NK-92 (cell line): ENCODE data around the gene CCDC93.
"Not testable (repeated sequence)": the region's sequence is repeated elsewhere in the genome, so short reads cannot be mapped to it uniquely, and the experiment has no call there.

Experiments
- DNase-seq: peaks from one replicate; lab custom pipeline; 2025; ENCODE audit not compliant: unreplicated experiment; lab: John Stamatoyannopoulos, UW

CCDC93 gene

DNA sequence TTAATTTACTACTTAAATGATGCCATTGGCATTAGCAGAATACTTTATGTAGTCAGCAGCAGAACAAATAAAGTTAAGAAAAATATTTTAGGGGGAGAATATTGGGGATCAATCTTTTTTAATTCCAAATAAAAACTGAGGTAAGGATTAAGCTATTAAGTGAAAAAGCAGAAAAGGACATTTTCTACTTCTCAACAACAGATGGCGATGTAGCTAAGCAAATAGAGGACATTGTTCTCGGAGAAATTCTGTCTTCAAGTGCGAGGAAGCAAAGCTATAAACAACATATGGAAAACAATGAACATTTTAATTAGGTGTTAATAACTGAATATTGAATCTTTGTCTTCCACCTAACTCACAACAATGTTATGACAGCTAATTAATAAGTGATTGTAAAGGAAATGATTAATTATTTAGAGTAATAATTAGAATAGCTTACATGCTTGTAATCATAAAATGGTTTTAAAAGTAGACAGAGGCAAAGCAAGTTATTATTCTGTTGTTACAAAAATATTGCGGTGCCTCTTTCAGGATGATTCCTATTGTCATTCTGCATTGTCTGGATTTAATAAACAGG is 32.9 kb upstream of the CCDC93 start:
- DNase-seq = no peak

DNA sequence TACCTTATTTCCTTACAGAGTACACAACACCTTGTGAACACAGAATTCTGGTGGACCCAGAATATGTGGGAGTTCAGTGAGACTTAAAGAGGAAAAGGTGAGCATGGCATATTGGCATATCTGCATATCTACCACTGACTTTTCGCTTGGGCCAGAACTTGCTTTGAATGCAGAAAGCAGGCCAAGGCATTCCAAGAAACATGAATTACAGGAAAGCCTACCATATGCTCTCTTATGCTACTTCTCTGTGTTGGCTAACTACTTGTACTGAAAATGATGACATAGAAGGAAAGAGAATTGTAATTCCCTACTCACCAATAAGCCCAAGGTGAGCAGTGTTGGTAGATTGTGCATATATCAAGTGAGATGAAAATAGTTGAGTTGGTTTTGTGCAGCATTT is 31.4 kb upstream of the CCDC93 start:
- no peak for DNase-seq

DNA sequence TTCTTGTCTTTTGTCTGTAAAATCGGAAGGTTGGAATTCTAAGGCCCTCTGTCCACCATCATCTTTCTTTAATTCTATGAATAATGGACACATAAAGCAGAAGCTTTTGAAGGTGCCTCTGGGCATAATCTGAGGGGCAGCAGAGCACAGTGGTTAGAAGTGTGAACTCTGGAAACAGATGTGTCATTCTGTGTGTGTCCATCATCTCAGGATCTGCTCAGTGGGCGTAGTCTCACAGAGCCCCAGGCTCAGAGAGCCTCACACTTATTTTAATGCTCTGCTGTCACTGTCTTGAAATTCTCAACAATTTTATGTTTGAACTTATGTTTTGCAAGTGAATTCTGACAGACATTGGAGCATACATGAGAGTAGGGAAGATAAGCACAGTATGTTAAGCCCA is 31.0 kb upstream of the CCDC93 start:
- DNase-seq = no peak

DNA sequence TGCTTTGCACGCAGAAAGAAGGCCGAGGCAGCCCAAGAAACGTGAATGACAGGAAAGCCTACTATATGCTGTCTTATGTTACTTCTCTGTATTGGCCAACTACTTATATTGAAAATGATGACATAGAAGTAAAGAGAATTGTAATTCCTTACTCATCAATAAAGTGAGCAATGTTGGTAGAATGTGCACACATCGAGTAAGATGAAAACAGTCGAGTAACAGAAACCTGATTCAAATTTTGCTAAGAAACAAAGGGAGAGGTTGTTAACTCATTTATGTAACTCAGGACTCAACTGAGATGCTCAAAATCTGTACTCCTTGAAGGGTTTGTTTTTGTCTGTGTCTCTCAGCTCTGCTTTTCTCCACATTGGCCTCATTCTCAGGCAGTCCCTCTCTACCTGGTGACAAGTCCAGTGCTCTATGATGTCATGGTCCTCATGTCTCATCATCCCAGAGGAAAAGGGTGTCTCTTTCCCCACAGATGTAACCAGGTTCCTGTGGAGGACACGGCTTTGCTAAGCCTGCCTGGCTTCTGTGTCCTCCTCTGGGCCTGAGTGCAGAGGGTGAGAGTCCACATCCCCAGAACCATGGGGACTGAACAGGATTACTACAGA is 30.3 kb upstream of the CCDC93 start:
- no peak for DNase-seq

GRCh38 chr2:118040891-118041290 is 27.0 kb upstream of the CCDC93 start:
- DNase-seq = no peak

GRCh38 chr2:118032169-118033013 is 18.5 kb upstream of the CCDC93 start:
- DNase-seq = no peak

GRCh38 chr2:118031566-118031965 is 17.7 kb upstream of the CCDC93 start:
- DNase-seq = no peak

GRCh38 chr2:118029025-118029424 is 15.2 kb upstream of the CCDC93 start:
- DNase-seq = no peak

DNA sequence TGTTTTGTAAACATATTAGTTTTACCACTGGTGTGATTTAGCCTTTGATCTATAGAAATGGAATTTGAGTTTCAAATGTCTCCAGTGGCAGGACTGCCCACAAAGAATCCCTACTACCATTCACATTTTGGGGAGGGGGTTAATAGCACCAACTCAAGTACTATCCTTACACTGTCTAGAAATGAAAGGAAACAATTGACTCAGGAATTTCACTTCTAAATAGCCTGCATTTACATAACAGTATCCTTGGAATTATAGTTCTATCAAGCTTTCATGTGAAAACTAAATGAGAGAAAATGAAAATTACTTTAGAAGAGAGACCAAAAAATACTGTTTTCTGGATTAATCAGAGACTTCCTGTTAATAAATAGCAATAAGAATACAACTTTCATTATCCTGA is 7.5 kb upstream of the CCDC93 start:
- DNase-seq = no peak

DNA sequence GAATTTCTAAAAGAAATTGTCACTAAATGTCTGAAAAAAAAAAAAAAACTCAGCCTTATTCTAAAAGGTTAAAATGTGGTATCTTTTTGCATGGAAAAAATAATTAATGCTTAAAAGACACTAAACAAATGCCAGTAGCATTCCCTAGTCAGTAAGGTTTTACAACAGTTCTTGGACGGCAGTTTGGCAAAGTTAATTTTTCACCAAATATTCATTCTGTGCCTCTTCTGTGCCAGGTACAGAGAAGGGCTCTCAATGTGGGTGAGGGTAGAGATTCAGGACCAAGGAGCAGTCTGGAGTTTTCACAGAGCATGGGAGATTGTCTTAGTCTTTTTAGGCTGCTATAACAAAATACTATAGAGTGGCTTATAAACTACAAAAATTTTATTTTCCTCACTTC is 6.0 kb upstream of the CCDC93 start:
- no peak for DNase-seq

GRCh38 chr2:118016911-118017310 is 3.0 kb upstream of the CCDC93 start:
- DNase-seq = no peak

DNA sequence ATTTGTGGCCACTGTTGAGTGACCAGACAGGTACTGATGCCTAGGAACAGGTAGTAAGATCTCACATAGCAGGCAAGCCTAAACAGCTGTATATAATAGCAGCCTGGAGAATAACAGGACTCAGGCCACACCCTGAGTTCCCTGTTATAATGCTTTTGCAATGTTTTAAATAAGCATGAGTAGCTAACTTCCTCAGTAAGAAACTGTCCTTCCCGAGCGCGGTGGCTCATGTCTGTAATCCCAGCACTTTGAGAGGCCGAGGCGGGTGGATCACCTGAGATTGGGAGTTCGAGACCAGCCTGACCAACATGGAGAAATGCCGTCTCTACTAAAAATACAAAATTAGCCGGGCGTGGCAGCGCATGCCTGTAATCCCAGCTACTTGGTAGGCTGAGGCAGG is 1.9 kb upstream of the CCDC93 start:
- not testable (repeated sequence) for DNase-seq

DNA sequence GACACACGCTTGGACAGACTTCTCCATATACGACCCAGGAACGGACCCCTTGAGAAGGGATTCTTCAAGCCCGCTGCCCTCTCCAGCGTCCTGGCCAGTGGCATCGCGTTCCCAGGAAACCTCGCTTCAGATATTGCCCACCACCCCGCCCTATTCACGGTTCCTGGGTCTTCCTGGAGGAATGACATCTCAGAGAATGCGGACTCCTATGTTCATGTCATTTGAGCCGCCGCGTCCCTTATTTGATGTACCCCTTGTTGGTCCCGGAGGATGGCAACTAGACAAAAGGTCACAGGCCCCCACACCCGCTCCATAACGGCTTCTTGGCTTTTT is 588 bp upstream of the CCDC93 start:
- no peak for DNase-seq

DNA sequence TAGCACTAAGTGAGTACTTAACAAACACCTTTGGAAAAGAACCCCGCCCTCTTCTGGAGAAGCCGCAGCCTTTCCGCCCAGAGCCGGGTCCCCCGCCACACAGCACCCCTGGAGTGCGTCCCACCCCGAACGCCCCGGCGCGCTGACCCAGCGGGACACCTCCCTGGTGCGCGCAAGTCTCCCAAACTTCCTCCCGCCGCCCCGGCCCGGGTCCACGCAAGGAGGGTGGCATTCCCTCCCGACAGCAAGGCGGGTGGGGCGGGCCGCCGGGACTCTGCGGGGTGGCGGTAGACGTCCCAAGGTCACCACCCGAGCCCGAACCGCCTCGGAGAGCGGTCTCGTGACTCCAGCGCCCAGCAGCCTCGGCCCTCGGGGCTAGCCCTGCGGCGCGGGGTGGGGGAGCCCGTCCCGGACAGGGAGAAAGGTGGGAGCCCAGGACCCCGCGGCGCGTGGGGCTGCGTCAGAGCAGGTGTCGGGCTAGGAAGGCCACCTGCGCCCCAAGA is 598 bp downstream of the CCDC93 start:
- DNase-seq = no peak

DNA sequence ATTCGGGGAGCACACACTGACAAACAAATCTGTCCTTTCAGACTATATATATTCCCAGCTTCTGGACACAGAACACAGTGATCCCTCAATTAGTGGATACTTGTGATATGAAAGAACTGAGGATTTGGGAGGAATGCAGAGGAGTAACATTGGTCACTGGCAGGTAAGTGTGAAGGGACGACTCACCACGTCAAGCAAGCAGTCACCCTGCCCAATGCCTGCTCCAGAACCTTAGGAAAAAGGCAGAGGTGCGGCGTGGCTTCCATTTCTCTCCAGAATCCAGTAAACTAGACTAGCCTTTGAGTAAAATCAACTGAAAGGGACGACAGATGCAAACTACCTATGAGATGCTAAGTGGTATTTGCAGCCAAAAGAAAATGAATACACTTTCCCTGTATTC is 1.1 kb downstream of the CCDC93 start:
- DNase-seq = no peak

- DNase-seq = no peak
These were observed 3.4 kb downstream of the CCDC93 start for GRCh38 chr2:118010473-118010872.

- DNase-seq = no peak
These were observed 7.0 kb downstream of the CCDC93 start for GRCh38 chr2:118006861-118007260.

GRCh38 chr2:118006326-118006725 is 7.5 kb downstream of the CCDC93 start:
- DNase-seq = no peak

DNA sequence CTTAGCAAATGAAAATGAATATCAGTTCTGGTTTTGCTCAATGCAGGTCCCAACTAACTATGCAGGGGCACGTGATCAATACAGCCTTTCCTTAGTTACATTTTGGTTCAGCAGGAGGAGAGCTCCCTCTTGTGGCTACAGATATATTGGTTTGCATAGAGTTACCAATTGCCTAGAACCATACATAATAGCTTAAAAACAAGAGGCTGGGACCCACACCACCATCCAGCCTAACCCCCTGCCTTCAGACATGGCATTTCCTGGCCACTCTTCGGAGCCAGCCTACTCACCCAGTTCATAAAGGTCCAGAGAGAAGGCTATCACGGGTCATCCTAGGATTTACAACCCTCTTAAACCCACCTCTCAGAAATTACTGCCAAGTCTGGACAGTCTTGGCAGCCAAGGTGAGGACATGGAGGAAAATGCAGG is 10.5 kb downstream of the CCDC93 start:
- no peak for DNase-seq

- DNase-seq = no peak
These were observed 13.8 kb downstream of the CCDC93 start for GRCh38 chr2:118000041-118000440.

- DNase-seq = no peak
These were observed 15.9 kb downstream of the CCDC93 start for GRCh38 chr2:117997872-117998454.

GRCh38 chr2:117996525-117996924 is 17.3 kb downstream of the CCDC93 start:
- DNase-seq = no peak
